Hair follicle dermal papilla cell (primary cell): ENCODE results near the gene RPGR. TPM values are rescaled to one million over a fixed set of nuclear protein-coding genes. Genes with fewer than 3 reads are reported as not detected.

Experiments
- small RNA-seq: library from RNA; depleted of rRNA; stranded (forward); fragments of <200 nt; gene quantifications from one replicate; pipeline ENCODE3, GENCODE V24; 2012
- total RNA-seq: library from RNA; depleted of rRNA; stranded (reverse); fragments of >200 nt; gene quantifications from 2 replicates; pipeline ENCODE4 v1.2.3, GENCODE V29; 2012

RPGR gene, protein sequence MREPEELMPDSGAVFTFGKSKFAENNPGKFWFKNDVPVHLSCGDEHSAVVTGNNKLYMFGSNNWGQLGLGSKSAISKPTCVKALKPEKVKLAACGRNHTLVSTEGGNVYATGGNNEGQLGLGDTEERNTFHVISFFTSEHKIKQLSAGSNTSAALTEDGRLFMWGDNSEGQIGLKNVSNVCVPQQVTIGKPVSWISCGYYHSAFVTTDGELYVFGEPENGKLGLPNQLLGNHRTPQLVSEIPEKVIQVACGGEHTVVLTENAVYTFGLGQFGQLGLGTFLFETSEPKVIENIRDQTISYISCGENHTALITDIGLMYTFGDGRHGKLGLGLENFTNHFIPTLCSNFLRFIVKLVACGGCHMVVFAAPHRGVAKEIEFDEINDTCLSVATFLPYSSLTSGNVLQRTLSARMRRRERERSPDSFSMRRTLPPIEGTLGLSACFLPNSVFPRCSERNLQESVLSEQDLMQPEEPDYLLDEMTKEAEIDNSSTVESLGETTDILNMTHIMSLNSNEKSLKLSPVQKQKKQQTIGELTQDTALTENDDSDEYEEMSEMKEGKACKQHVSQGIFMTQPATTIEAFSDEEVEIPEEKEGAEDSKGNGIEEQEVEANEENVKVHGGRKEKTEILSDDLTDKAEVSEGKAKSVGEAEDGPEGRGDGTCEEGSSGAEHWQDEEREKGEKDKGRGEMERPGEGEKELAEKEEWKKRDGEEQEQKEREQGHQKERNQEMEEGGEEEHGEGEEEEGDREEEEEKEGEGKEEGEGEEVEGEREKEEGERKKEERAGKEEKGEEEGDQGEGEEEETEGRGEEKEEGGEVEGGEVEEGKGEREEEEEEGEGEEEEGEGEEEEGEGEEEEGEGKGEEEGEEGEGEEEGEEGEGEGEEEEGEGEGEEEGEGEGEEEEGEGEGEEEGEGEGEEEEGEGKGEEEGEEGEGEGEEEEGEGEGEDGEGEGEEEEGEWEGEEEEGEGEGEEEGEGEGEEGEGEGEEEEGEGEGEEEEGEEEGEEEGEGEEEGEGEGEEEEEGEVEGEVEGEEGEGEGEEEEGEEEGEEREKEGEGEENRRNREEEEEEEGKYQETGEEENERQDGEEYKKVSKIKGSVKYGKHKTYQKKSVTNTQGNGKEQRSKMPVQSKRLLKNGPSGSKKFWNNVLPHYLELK
- total RNA-seq: 3.2 and 13.3 TPM in 2 replicates

DNA sequence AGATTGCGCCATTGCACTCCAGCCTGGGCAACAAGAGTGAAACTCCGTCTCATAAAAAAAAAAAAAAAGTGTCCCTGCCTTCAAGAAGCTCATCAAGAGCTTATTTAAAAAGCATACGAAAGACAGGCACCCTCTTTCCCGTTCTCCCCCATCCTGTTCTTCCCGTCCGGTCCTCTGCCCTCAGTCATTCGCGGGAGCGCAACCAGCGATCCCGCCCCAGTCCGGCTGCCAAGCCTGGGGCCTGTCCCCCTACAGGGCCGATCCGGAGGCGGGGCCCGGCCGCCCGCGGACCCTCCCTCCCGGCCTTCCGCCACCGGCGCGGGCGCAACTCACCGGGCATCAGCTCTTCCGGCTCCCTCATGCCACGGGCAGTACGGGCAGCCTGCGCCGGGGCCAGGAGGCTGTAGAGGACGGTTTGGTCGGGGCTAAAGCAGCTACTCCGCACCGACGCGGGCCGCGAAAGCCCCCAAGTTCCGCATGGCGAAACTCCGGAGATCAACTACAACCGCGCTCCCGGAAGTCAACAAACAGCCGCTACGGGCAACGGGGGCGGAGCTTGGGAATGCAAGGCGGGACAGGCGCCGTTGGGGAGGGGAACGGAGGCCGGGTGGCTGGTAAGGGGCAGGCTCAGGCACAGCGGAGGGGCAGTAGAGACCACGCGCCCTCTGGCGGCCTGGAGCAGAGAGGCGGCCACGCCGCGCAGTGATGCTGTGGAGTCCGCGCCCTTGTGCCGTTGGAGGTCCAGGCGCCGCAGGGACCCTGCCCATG, at the start of gene RPGR:
RPGR (minus strand) TSS at position 503 of the 768 bp plus-strand sequence; CDS start at position 361, 142 bp downstream.

DNA sequence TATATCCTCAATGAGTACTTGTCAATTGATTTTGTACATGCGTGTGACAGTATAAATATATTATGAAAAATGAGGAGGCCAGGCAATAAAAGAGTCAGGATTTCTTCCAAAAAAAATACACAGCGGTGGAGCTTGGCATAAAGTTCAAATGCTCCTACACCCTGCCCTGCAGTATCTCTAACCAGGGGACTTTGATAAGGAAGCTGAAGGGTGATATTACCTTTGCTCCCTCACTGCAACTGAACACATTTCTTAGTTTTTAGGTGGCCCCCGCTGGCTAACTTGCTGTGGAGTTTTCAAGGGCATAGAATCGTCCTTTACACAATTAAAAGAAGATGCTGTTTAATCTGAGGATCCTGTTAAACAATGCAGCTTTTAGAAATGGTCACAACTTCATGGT, 25.1 kb upstream of the RPGR start, which contains the start of gene OTC:
OTC (plus strand) TSS at position 243 of the 400 bp plus-strand sequence; CDS start at position 336, 93 bp downstream.

DNA sequence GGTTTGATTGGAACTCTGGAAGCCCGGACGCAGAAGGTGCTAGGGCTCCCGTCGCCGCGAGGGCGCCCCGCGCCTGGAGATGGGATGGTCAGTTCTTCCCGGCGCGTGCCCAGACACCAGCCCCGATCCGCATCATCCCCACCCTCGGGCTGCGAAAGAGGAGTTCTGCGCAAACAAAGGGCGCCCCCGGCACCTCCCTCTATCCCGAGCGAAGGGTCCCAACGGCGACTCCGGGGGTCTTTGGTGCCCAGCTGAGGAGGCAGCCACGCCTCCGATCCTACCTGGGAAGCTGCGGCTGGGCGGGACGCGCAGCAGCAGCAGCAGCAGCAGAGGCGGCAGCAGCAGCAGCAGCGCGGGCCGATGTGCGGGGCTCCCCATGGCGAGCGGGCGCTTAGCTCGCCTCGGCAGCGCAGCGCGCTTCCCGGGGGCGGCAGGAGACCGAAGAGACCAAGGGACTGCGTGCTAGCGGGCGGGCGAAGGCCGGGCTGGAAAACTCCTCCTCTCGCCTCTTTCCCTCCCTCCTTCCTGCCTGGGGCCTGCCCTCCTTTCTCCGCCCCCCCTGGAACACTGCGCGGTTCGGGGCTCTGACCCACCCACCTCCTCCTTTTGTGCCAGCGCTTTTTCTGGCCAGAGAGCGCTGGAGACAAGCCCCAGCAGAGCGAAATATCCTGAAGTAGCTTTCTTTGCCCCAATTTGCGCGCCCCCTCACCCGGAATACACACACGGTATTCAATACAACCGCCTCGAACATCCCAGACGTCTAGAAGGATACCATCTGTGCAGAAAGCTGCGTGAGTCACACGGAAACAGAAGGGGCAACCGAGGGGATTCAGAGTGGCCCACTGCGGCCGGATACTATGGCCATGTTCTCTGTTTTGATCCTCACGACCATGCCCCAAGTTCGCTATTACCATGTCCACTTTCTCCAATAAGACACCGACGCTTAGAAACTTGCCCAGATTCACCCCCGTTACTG, 106.6 kb downstream of the RPGR start, which contains the start of gene SRPX:
SRPX (minus strand) TSS at position 457 of the 976 bp plus-strand sequence; CDS start at position 378, 79 bp downstream.

Small RNA genes lying within 50 kb of the gene (small RNA-seq; reads per million reads assigned to genes)
- gene RF00322: not detected

Other genes with a start within 250 kb of the RPGR start
- gene SRPX, start 106.6 kb downstream of the RPGR start, total RNA-seq: 121 and 147 TPM in 2 replicates
- not detected in 2 replicates for gene OTC, start 25.1 kb upstream of the RPGR start, total RNA-seq
- not detected in 2 replicates for gene TSPAN7, start 234.0 kb upstream of the RPGR start, total RNA-seq